ENCODE data around the gene SPTSSA.

DNA sequence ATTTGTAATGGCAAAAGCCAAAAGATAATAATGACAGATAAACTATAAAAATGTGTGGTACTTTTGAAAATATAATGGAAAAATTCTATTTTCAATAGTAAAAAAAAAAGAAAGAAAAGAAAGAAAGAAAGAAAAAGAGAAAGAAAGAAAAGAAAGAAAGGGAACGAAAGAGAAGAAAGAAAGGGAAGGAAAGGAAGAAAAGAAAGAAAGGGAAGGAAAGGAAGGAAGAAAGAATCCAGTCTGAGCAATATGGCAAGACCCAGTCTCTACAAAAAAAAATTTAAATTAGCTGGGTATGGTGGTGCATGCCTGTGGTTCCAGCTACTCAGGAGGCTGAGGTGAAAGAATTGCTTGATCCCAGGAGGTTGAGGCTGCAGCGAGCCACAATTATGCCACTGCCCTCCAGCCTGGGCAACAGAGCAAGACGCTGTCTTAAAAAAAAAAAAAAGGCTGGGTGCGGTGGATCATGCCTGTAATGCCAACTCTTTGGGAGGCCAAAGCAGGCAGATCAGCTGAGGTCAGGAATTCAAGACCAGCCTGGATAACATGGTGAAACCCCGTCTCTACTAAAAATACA is 39.1 kb upstream of the SPTSSA start:
- TF ChIP-seq, protein P1, sequence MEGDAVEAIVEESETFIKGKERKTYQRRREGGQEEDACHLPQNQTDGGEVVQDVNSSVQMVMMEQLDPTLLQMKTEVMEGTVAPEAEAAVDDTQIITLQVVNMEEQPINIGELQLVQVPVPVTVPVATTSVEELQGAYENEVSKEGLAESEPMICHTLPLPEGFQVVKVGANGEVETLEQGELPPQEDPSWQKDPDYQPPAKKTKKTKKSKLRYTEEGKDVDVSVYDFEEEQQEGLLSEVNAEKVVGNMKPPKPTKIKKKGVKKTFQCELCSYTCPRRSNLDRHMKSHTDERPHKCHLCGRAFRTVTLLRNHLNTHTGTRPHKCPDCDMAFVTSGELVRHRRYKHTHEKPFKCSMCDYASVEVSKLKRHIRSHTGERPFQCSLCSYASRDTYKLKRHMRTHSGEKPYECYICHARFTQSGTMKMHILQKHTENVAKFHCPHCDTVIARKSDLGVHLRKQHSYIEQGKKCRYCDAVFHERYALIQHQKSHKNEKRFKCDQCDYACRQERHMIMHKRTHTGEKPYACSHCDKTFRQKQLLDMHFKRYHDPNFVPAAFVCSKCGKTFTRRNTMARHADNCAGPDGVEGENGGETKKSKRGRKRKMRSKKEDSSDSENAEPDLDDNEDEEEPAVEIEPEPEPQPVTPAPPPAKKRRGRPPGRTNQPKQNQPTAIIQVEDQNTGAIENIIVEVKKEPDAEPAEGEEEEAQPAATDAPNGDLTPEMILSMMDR (tag by site-specific recombination; IDR thresholded peaks at IDR 0.05), result no peak
- TF ChIP-seq, protein P2, sequence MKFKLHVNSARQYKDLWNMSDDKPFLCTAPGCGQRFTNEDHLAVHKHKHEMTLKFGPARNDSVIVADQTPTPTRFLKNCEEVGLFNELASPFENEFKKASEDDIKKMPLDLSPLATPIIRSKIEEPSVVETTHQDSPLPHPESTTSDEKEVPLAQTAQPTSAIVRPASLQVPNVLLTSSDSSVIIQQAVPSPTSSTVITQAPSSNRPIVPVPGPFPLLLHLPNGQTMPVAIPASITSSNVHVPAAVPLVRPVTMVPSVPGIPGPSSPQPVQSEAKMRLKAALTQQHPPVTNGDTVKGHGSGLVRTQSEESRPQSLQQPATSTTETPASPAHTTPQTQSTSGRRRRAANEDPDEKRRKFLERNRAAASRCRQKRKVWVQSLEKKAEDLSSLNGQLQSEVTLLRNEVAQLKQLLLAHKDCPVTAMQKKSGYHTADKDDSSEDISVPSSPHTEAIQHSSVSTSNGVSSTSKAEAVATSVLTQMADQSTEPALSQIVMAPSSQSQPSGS (tag by site-specific recombination; IDR thresholded peaks at IDR 0.05; ENCODE audit: low read depth), result no peak
- TF ChIP-seq, protein P3, sequence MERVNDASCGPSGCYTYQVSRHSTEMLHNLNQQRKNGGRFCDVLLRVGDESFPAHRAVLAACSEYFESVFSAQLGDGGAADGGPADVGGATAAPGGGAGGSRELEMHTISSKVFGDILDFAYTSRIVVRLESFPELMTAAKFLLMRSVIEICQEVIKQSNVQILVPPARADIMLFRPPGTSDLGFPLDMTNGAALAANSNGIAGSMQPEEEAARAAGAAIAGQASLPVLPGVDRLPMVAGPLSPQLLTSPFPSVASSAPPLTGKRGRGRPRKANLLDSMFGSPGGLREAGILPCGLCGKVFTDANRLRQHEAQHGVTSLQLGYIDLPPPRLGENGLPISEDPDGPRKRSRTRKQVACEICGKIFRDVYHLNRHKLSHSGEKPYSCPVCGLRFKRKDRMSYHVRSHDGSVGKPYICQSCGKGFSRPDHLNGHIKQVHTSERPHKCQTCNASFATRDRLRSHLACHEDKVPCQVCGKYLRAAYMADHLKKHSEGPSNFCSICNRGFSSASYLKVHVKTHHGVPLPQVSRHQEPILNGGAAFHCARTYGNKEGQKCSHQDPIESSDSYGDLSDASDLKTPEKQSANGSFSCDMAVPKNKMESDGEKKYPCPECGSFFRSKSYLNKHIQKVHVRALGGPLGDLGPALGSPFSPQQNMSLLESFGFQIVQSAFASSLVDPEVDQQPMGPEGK (tag by site-specific recombination; IDR thresholded peaks at IDR 0.05), result no peak
- TF ChIP-seq GLIS2 (tag by site-specific recombination; IDR thresholded peaks at IDR 0.05), result no peak
- TF ChIP-seq ZNF211 (tag by site-specific recombination; IDR thresholded peaks at IDR 0.05; ENCODE audit: low read depth), result no peak
- no peak for TF ChIP-seq BCL11A (tag by site-specific recombination; IDR thresholded peaks at IDR 0.05; ENCODE audit: low read depth)
- TF ChIP-seq KLF1 (tag by site-specific recombination; IDR thresholded peaks at IDR 0.05), result no peak
- no peak for TF ChIP-seq ZNF138 (tag by site-specific recombination; IDR thresholded peaks at IDR 0.05; ENCODE audit: borderline replicate concordance)

All from HEK293 (cell line).